ENCODE results near the gene SLIT1. TPM values are rescaled to one million over a fixed set of nuclear protein-coding genes. Genes with fewer than 3 reads are reported as not detected.

The SLIT1 gene
- total RNA-seq, 1 donor from 2014 or later, result 0.23 TPM

DNA sequence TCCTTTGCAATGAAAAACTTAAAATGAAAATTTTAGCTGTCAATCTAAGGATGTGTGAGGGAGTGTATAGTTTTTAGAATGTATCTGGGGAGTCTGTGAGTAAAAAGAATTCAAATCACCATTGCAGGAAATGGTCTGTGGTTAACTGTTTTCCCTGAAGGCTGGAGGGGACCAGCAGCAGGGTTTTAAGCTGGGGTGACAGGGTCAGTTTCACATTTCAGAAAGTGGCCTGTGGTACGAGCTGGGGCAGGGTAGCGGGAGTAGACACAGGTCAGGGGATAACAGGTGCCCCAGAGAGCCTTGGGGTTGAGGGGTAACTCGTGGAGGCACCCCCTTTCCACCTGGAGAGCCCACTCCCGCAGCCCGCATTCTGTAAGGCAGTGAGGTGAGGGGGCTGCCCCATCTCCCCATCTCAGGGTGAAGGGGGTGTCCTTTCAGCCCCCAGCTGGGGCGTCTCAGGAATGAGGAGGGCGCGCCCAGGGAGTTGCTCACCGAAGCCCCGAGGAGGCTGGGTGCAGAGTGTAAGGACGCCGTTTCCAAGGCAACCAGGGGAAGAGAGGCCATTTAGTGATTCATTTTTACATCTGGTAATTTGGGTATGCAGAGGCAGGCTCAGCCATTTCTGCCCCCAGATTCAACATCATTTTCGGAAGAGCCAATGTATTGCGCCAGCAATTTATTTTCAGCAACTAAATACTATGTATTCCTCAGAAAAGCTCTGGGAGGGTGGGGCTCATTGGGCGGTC, 168.9 kb downstream of the SLIT1 start:
- no peak overlapping the region for H3K27ac ChIP-seq (ENCODE audit: low read depth, low read length)
- H3K9ac ChIP-seq (ENCODE audit: low read length), result no peak overlapping the region
- TF ChIP-seq EZH2 (IDR thresholded peaks at IDR 0.05; ENCODE audit: insufficient read depth, low read length), result no peak
- TF ChIP-seq, protein P1, sequence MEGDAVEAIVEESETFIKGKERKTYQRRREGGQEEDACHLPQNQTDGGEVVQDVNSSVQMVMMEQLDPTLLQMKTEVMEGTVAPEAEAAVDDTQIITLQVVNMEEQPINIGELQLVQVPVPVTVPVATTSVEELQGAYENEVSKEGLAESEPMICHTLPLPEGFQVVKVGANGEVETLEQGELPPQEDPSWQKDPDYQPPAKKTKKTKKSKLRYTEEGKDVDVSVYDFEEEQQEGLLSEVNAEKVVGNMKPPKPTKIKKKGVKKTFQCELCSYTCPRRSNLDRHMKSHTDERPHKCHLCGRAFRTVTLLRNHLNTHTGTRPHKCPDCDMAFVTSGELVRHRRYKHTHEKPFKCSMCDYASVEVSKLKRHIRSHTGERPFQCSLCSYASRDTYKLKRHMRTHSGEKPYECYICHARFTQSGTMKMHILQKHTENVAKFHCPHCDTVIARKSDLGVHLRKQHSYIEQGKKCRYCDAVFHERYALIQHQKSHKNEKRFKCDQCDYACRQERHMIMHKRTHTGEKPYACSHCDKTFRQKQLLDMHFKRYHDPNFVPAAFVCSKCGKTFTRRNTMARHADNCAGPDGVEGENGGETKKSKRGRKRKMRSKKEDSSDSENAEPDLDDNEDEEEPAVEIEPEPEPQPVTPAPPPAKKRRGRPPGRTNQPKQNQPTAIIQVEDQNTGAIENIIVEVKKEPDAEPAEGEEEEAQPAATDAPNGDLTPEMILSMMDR (IDR thresholded peaks at IDR 0.05; ENCODE audit: insufficient read depth, low read depth, low read length), result no peak
- Mint-ChIP-seq H3K27ac (ENCODE audit: unreplicated experiment) (no peak overlapping the region), H3K4me3 (ENCODE audit: unreplicated experiment) (no peak overlapping the region), H3K9me3 (ENCODE audit: unreplicated experiment) (no peaks in the 10 kb centered on the region), H3K4me1 (ENCODE audit: low read depth, unreplicated experiment) (peaks cover 5% of the 10 kb centered on the region), H3K27me3 (ENCODE audit: low read depth, unreplicated experiment) (peaks cover 11% of the 10 kb centered on the region), H3K36me3 (ENCODE audit: low read depth, unreplicated experiment) (no peaks in the 10 kb centered on the region)
- H4K20me1 ChIP-seq (ENCODE audit: insufficient read depth, low read length), result no peaks in the 10 kb centered on the region
- DNase-seq (ENCODE audit: low read depth), result peak; percentile 12
- H2AFZ ChIP-seq (ENCODE audit: low read depth, low read length), result no peak overlapping the region
- FAIRE-seq, result no peak
- H3K4me2 ChIP-seq (ENCODE audit: low read length), result no peak overlapping the region
- H3K36me3 ChIP-seq (ENCODE audit: insufficient read depth, low read length), result no peaks in the 10 kb centered on the region
- H3K79me2 ChIP-seq (ENCODE audit: insufficient read depth, low read length), result no peaks in the 10 kb centered on the region
- H3K4me1 ChIP-seq (ENCODE audit: insufficient read depth, low read length), result peaks cover 8% of the 10 kb centered on the region
- no peaks in the 10 kb centered on the region for H3K9me3 ChIP-seq (ENCODE audit: insufficient read depth, low read depth, low read length)
- H3K27me3 ChIP-seq (ENCODE audit: insufficient read depth, low read length), result no peaks in the 10 kb centered on the region
- no peak overlapping the region for H3K4me3 ChIP-seq (ENCODE audit: insufficient read depth, low read depth, low read length)

DNA sequence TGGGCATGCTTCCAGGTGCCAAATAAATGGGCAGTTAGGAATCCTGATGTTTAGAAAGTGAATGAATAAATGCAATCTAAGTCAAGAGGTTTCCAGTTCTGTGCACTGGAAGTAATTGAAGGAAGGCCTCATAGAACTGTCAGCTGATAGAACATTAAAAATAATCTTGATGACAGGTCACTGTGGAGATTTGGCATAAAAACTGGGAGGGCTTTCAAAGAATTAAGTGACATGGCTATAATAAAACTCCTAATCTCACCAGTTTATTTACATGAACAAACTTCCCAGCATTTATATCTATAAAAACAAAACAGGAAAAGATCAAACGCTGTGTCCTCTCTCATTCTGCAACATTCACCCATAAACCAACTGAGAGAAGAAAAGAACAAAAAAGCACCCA, 170.5 kb downstream of the SLIT1 start:
- FAIRE-seq (no peak), DNase-seq (ENCODE audit: low read depth) (no peak)
- Mint-ChIP-seq H3K36me3 (ENCODE audit: low read depth, unreplicated experiment) (no peaks in the 10 kb centered on the region), H3K4me3 (ENCODE audit: unreplicated experiment) (no peak overlapping the region), H3K27me3 (ENCODE audit: low read depth, unreplicated experiment) (peaks cover 17% of the 10 kb centered on the region), H3K27ac (ENCODE audit: unreplicated experiment) (peak overlapping the region; percentile 85), H3K9me3 (ENCODE audit: unreplicated experiment) (no peaks in the 10 kb centered on the region), H3K4me1 (ENCODE audit: low read depth, unreplicated experiment) (peaks cover 5% of the 10 kb centered on the region)
- H3K4me1 ChIP-seq (ENCODE audit: insufficient read depth, low read length), result peaks cover 4% of the 10 kb centered on the region
- no peak overlapping the region for H3K9ac ChIP-seq (ENCODE audit: low read length)
- no peak for TF ChIP-seq EZH2 (IDR thresholded peaks at IDR 0.05; ENCODE audit: insufficient read depth, low read length)
- TF ChIP-seq, protein P1 (IDR thresholded peaks at IDR 0.05; ENCODE audit: insufficient read depth, low read depth, low read length), result no peak
- H4K20me1 ChIP-seq (ENCODE audit: insufficient read depth, low read length), result no peaks in the 10 kb centered on the region
- no peaks in the 10 kb centered on the region for H3K36me3 ChIP-seq (ENCODE audit: insufficient read depth, low read length)
- H2AFZ ChIP-seq (ENCODE audit: low read depth, low read length), result no peak overlapping the region
- H3K4me2 ChIP-seq (ENCODE audit: low read length), result no peak overlapping the region
- no peaks in the 10 kb centered on the region for H3K79me2 ChIP-seq (ENCODE audit: insufficient read depth, low read length)
- no peaks in the 10 kb centered on the region for H3K9me3 ChIP-seq (ENCODE audit: insufficient read depth, low read depth, low read length)
- H3K4me3 ChIP-seq (ENCODE audit: insufficient read depth, low read depth, low read length), result no peak overlapping the region
- H3K27ac ChIP-seq (ENCODE audit: low read depth, low read length), result no peak overlapping the region
- no peaks in the 10 kb centered on the region for H3K27me3 ChIP-seq (ENCODE audit: insufficient read depth, low read length)

DNA sequence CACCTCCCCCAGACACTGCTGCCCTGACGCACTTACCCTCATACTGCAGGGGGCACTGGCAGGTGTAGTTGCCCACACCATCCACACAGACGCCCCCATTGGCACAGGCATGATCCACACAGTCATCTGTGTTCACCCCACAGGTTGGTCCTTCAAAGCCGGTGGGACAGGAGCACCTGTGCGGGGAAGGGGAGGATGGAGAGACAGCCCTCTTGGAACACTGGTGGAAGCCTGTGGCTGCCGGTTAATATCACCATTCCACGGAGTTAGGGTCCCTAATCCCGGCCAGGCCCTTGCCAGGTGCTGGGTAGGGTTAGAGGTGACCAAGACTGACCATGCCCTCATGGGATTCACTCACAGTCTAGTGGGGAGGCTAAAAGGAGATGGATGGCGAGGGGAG, 171.8 kb downstream of the SLIT1 start:
- Histone ChIP-seq H3K27me3 (ENCODE audit: insufficient read depth, low read length) (no peaks in the 10 kb centered on the region), H3K79me2 (ENCODE audit: insufficient read depth, low read length) (no peaks in the 10 kb centered on the region), H3K27ac (ENCODE audit: low read depth, low read length) (no peak overlapping the region), H2AFZ (ENCODE audit: low read depth, low read length) (no peak overlapping the region), H3K9me3 (ENCODE audit: insufficient read depth, low read depth, low read length) (no peaks in the 10 kb centered on the region), H3K9ac (ENCODE audit: low read length) (no peak overlapping the region), H3K4me1 (ENCODE audit: insufficient read depth, low read length) (peaks cover 4% of the 10 kb centered on the region), H3K4me3 (ENCODE audit: insufficient read depth, low read depth, low read length) (no peak overlapping the region), H4K20me1 (ENCODE audit: insufficient read depth, low read length) (no peaks in the 10 kb centered on the region), H3K36me3 (ENCODE audit: insufficient read depth, low read length) (no peaks in the 10 kb centered on the region), H3K4me2 (ENCODE audit: low read length) (no peak overlapping the region)
- Mint-ChIP-seq H3K36me3 (ENCODE audit: low read depth, unreplicated experiment) (no peaks in the 10 kb centered on the region), H3K27ac (ENCODE audit: unreplicated experiment) (no peak overlapping the region), H3K4me3 (ENCODE audit: unreplicated experiment) (no peak overlapping the region), H3K9me3 (ENCODE audit: unreplicated experiment) (no peaks in the 10 kb centered on the region), H3K27me3 (ENCODE audit: low read depth, unreplicated experiment) (peaks cover 17% of the 10 kb centered on the region), H3K4me1 (ENCODE audit: low read depth, unreplicated experiment) (peaks cover 4% of the 10 kb centered on the region)
- FAIRE-seq (no peak), DNase-seq (ENCODE audit: low read depth) (no peak)
- TF ChIP-seq, protein P1 (IDR thresholded peaks at IDR 0.05; ENCODE audit: insufficient read depth, low read depth, low read length), result no peak
- TF ChIP-seq EZH2 (IDR thresholded peaks at IDR 0.05; ENCODE audit: insufficient read depth, low read length), result no peak
